GM12878 (cell line): Measurements from ENCODE around the gene ZNF280D. TPM values are rescaled to one million over a fixed set of nuclear protein-coding genes. Genes with fewer than 3 reads are reported as not detected.

Experiments used
- ATF7 ChIP-seq: fragments of 450-650 bp; IDR thresholded peaks from 2 replicates; pipeline ENCODE4 v1.6.1; 2016; ENCODE audit warnings: low read depth, mild to moderate bottlenecking
- BCL3 ChIP-seq: IDR thresholded peaks from 2 replicates; pipeline ENCODE4 v1.6.1; 2011; ENCODE audit warnings: borderline replicate concordance, low read depth, mild to moderate bottlenecking, moderate library complexity, low read length; ENCODE audit not compliant: insufficient read depth, poor library complexity, severe bottlenecking
- BCLAF1 ChIP-seq: fragments of 450-650 bp; IDR thresholded peaks from 2 replicates; pipeline ENCODE4 v1.6.1; 2017; ENCODE audit warnings: antibody characterized with exemption, mild to moderate bottlenecking, moderate library complexity
- BRCA1 ChIP-seq: IDR thresholded peaks from 2 replicates; pipeline ENCODE4 v1.6.1; 2011; ENCODE audit warnings: low read depth, low read length, improper control_type of control experiment
- FOS ChIP-seq: IDR thresholded peaks from 3 replicates; pipeline ENCODE4 v1.6.1; 2011; ENCODE audit warnings: borderline replicate concordance; ENCODE audit not compliant: insufficient read length; ENCODE audit errors: extremely low read depth
- FOXK2 ChIP-seq: fragments of 450-650 bp; IDR thresholded peaks from 2 replicates; pipeline ENCODE4 v1.6.1; 2017; ENCODE audit warnings: mild to moderate bottlenecking, moderate library complexity
- PRDM15 ChIP-seq: fragments of 450-650 bp; formaldehyde crosslinking; IDR thresholded peaks from 2 replicates; pipeline ENCODE4 v1.4.0; 2020; ENCODE audit warnings: mild to moderate bottlenecking, moderate library complexity
- ZSCAN29 ChIP-seq: fragments of 450-650 bp; IDR thresholded peaks from 2 replicates; pipeline ENCODE4 v1.6.1; 2017; ENCODE audit warnings: mild to moderate bottlenecking, moderate library complexity
- polyA plus RNA-seq, 11 experiments: library from polyadenylated mRNA; depleted of rRNA in 4 of 11; unstranded in 6 of 11; stranded (reverse) in 5 of 11; fragments of >200 nt; fragmentation: Nextera tagmentation in 4 of 11; fragmentation: Illumina TruSeq in 1 of 11; extraction: Ambion mirVana in 4 of 11; extraction: Trizol in 1 of 11; gene quantifications; 1 replicate in 1 of 11; 2 replicates in 10 of 11; pipeline versions ENCODE4 v1.2.1 to v1.2.3, GENCODE V29; 2011 to 2016; ENCODE audit warnings: inconsistent platforms in 2 of 11, missing spikeins in 2 of 11, low read depth in 1 of 11
- total RNA-seq, 4 experiments: library from RNA; depleted of rRNA in 3 of 4; stranded (reverse); fragments of >200 nt in 3 of 4; fragmentation: Illumina TruSeq in 1 of 4; extraction: Trizol in 1 of 4; gene quantifications; 2 replicates each; pipeline versions ENCODE4 v1.2.1 to v1.2.3, GENCODE V29; 2013 to 2021
- TF ChIP-seq, protein P1 (sequence below): fragments of 450-650 bp; IDR thresholded peaks from 2 replicates; pipeline ENCODE4 v1.6.1; 2017; ENCODE audit warnings: low read depth, mild to moderate bottlenecking, moderate library complexity
- TF ChIP-seq, protein P2 (sequence below): IDR thresholded peaks from 2 replicates; pipeline ENCODE4 v1.6.1; 2011; ENCODE audit warnings: mild to moderate bottlenecking, low read depth, low read length, moderate library complexity; ENCODE audit not compliant: insufficient replicate concordance

Gene ZNF280D
- total and polyA plus RNA-seq, 10 of the 15 experiments (the other 5 are each of a cell fraction or from before 2014, with no cell fraction given) = 5.6 to 18.6 (median 8.6) TPM

DNA sequence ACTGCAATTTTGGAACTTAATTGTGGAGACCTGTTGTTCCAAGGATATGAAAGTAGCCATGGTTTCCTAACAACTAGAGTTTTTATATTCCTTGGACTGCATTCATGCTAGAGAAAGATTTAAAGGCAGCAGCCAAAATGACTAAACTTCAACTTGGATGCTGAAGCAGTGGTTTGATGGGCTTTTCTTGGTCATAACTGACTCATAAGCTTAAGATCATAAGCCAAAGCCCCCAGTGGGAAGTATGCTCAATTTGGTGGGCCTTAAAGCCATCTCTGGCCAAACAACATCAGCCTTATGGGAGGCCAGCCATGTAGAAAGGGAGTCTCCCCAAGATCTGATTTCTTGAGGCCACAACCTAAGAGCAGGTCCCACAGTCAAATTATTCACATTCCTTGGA, 80.2 kb downstream of the ZNF280D start (continued):
- TF ChIP-seq FOXK2 (no peak), ZSCAN29 (no peak), ATF7 (no peak), BRCA1 (no peak), FOS (no peak), BCLAF1 (no peak), BCL3 (no peak), PRDM15 (no peak)
- TF ChIP-seq, protein P1, sequence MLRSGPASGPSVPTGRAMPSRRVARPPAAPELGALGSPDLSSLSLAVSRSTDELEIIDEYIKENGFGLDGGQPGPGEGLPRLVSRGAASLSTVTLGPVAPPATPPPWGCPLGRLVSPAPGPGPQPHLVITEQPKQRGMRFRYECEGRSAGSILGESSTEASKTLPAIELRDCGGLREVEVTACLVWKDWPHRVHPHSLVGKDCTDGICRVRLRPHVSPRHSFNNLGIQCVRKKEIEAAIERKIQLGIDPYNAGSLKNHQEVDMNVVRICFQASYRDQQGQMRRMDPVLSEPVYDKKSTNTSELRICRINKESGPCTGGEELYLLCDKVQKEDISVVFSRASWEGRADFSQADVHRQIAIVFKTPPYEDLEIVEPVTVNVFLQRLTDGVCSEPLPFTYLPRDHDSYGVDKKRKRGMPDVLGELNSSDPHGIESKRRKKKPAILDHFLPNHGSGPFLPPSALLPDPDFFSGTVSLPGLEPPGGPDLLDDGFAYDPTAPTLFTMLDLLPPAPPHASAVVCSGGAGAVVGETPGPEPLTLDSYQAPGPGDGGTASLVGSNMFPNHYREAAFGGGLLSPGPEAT = no peak
- TF ChIP-seq, protein P2, sequence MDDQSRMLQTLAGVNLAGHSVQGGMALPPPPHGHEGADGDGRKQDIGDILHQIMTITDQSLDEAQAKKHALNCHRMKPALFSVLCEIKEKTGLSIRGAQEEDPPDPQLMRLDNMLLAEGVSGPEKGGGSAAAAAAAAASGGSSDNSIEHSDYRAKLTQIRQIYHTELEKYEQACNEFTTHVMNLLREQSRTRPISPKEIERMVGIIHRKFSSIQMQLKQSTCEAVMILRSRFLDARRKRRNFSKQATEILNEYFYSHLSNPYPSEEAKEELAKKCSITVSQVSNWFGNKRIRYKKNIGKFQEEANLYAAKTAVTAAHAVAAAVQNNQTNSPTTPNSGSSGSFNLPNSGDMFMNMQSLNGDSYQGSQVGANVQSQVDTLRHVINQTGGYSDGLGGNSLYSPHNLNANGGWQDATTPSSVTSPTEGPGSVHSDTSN = no peak
